Neuronal stem cell (in vitro differentiated cells): Measurements from ENCODE around the gene MYH14.

Experiments
- DNase-seq: peaks from one replicate; pipeline ENCODE4 v3.0.0-alpha.2; 2013; ENCODE audit warnings: low spot score
- H2AFZ ChIP-seq: one replicate; pipeline ENCODE4 v1.6.1; 2013; ENCODE audit warnings: mild to moderate bottlenecking, low read length, inconsistent platforms
- H2AK5ac ChIP-seq: 2 replicates; pipeline ENCODE4 v1.6.1; 2013; ENCODE audit warnings: low read depth, mild to moderate bottlenecking, inconsistent platforms, low read length, moderate library complexity, mixed read lengths
- H2BK120ac ChIP-seq: 2 replicates; pipeline ENCODE4 v1.6.1; 2013; ENCODE audit warnings: low read depth, mild to moderate bottlenecking, inconsistent platforms, low read length, moderate library complexity, mixed read lengths
- H2BK12ac ChIP-seq: one replicate; pipeline ENCODE4 v1.6.1; 2013; ENCODE audit warnings: low read length, inconsistent platforms
- H2BK15ac ChIP-seq: 2 replicates; pipeline ENCODE4 v1.6.1; 2013; ENCODE audit warnings: mild to moderate bottlenecking, low read length, inconsistent platforms, mixed read lengths
- H2BK5ac ChIP-seq: one replicate; pipeline ENCODE4 v1.6.1; 2013; ENCODE audit warnings: inconsistent platforms, mild to moderate bottlenecking, low read length, moderate library complexity
- H3K14ac ChIP-seq: one replicate; pipeline ENCODE4 v1.6.1; 2013; ENCODE audit warnings: low read length, inconsistent platforms
- H3K18ac ChIP-seq: 2 replicates; pipeline ENCODE4 v1.6.1; 2013; ENCODE audit warnings: low read length, inconsistent platforms
- H3K23ac ChIP-seq: 2 replicates; pipeline ENCODE4 v1.6.1; 2013; ENCODE audit warnings: low read depth, mild to moderate bottlenecking, mixed read lengths, low read length, inconsistent platforms; ENCODE audit not compliant: poor library complexity
- H3K27ac ChIP-seq: replicated peaks from 3 replicates; pipeline ENCODE4 v1.5.1; 2013; ENCODE audit warnings: low read length, inconsistent platforms
- H3K27me3 ChIP-seq, 3 experiments: 2 replicates each; pipeline ENCODE4 v1.6.1; 2013; ENCODE audit warnings: low read length in 3 of 3, mild to moderate bottlenecking in 2 of 3, inconsistent platforms in 1 of 3, low read depth in 1 of 3, mixed read lengths in 1 of 3, moderate library complexity in 1 of 3; ENCODE audit not compliant: control insufficient read depth in 3 of 3, insufficient read depth in 3 of 3
- H3K36me3 ChIP-seq, 2 donors: replicated peaks in 1 of 2; 2 replicates each; pipeline ENCODE4 v1.6.1; 2013; ENCODE audit warnings: low read length in 2 of 2; ENCODE audit not compliant: control insufficient read depth in 2 of 2, insufficient read depth in 2 of 2
- H3K4ac ChIP-seq: 2 replicates; pipeline ENCODE4 v1.6.1; 2013; ENCODE audit warnings: inconsistent platforms, mild to moderate bottlenecking, low read length, moderate library complexity
- H3K4me1 ChIP-seq, 2 donors: 1 replicate in 1 of 2; 2 replicates in 1 of 2; pipeline ENCODE4 v1.6.1; 2013; ENCODE audit warnings: low read length in 2 of 2, low read depth in 1 of 2; ENCODE audit not compliant: control insufficient read depth in 2 of 2, insufficient read depth in 1 of 2
- H3K4me2 ChIP-seq: one replicate; pipeline ENCODE4 v1.6.1; 2013; ENCODE audit warnings: mild to moderate bottlenecking, low read length, inconsistent platforms; ENCODE audit not compliant: insufficient read depth, poor library complexity, severe bottlenecking
- H3K4me3 ChIP-seq, 2 donors: 2 replicates each; pipeline ENCODE4 v1.5.1; 2013; ENCODE audit warnings: low read length in 2 of 2, mild to moderate bottlenecking in 2 of 2, inconsistent platforms in 1 of 2, moderate library complexity in 1 of 2
- H3K79me1 ChIP-seq: one replicate; pipeline ENCODE4 v1.6.1; 2013; ENCODE audit warnings: low read depth, mild to moderate bottlenecking, inconsistent platforms, low read length, moderate library complexity
- H3K9ac ChIP-seq: one replicate; pipeline ENCODE4 v1.6.1; 2013; ENCODE audit warnings: mild to moderate bottlenecking, low read depth, low read length, inconsistent platforms; ENCODE audit not compliant: poor library complexity
- H3K9me3 ChIP-seq, 2 donors: replicated peaks in 1 of 2; 2 replicates each; pipeline versions ENCODE3 to v1.6.1; 2013; ENCODE audit warnings: low read length in 2 of 2, mild to moderate bottlenecking in 2 of 2, inconsistent platforms in 1 of 2, low read depth in 1 of 2, mixed read lengths in 1 of 2, moderate library complexity in 1 of 2; ENCODE audit not compliant: control insufficient read depth in 2 of 2, insufficient read depth in 1 of 2
- H4K8ac ChIP-seq: one replicate; pipeline ENCODE4 v1.6.1; 2013; ENCODE audit warnings: low read depth, mild to moderate bottlenecking, inconsistent platforms, low read length, moderate library complexity
- H4K91ac ChIP-seq: one replicate; pipeline ENCODE4 v1.6.1; 2013; ENCODE audit warnings: low read length, low read depth, mild to moderate bottlenecking, inconsistent platforms; ENCODE audit not compliant: poor library complexity
- whole genome bisulfite sequencing, 2 donors: extraction: QIAGEN DNeasy Blood & Tissue Kit; methylation state at CpG; one replicate each; pipeline ENCODE4 v1.1.7; 2013; ENCODE audit warnings: missing lambda C conversion rate in 2 of 2, mixed read lengths in 1 of 2; ENCODE audit not compliant: insufficient read length in 2 of 2, insufficient replicate concordance in 1 of 2; ENCODE audit errors: extremely low coverage in 2 of 2; 5-methylcytosine and 5-hydroxymethylcytosine counted together

MYH14 gene

GRCh38 chr19:50325310-50326100 lies 122.1 kb downstream of the MYH14 start:
- WGBS, 2 donors, result no CpG with 5 or more reads among the region's 48 CpGs
- H3K9me3 ChIP-seq, result no peaks in the 10 kb centered on the region
- peaks cover 5 to 26% (median 24%) of the 10 kb centered on the region in 3 experiments for H3K27me3 ChIP-seq
- DNase-seq, result peak; percentile 95
- H3K23ac ChIP-seq, result peak overlapping the region; percentile 56
- H2BK5ac ChIP-seq, result no peak overlapping the region
- H3K18ac ChIP-seq, result peak overlapping the region; percentile 90
- H2AFZ ChIP-seq, result peak overlapping the region; percentile 94
- H4K8ac ChIP-seq, result no peak overlapping the region
- peak overlapping the region; percentile 75 for H3K14ac ChIP-seq
- peak overlapping the region; percentile 54 for H2BK15ac ChIP-seq
- peaks cover 5 to 8% of the 10 kb centered on the region in 2 donors for H3K4me1 ChIP-seq
- peaks cover 0 to 3% of the 10 kb centered on the region in 2 donors for H3K36me3 ChIP-seq
- H3K27ac ChIP-seq, result no peak overlapping the region
- no peak overlapping the region for H2BK120ac ChIP-seq
- no peak overlapping the region for H4K91ac ChIP-seq
- H3K4me2 ChIP-seq, result peak overlapping the region; percentile 64
- H2BK12ac ChIP-seq, result no peak overlapping the region
- H3K79me1 ChIP-seq, result peaks cover 3% of the 10 kb centered on the region
- H3K9ac ChIP-seq, result peak overlapping the region; percentile 38
- H3K4me3 ChIP-seq, result peak overlapping the region; percentile 25 to 67
- H3K4ac ChIP-seq, result peak overlapping the region; percentile 10
- H2AK5ac ChIP-seq, result peak overlapping the region; percentile 88

DNA sequence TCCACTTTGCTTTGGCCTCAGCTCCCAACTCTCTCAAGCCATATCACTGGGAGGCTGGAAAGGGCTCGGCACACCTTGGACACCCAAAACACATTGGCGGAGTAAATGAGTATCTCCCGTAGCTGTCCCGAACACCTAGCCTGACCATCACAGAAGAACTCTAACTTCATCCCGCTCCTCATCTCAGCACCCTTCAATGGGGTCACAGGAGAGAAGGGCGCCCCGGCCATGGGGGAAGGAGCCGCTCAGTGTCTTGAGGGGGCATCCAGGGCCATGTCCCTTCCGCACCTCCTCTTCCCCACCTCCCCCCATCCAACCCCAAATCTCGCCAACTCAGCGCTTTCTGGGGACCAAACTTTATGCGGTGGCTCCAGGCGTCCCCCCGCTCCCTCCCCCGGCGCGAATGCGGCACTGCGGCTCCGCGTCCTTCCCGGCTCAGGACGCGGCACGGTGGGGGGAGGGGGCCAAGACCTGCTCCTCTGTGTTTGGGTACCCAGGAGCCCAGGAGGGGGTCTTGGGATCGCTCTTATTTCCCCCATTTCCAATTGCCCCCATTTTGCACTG lies 122.8 kb downstream of the MYH14 start:
- H3K4me3 ChIP-seq, result peak overlapping the region in 1 of 2 donors; percentile 7
- H3K79me1 ChIP-seq, result peaks cover 3% of the 10 kb centered on the region
- H2BK12ac ChIP-seq, result no peak overlapping the region
- peak overlapping the region; percentile 47 for H2AK5ac ChIP-seq
- H3K4me1 ChIP-seq, result peaks cover 5 to 8% of the 10 kb centered on the region in 2 donors
- H2AFZ ChIP-seq, result peak overlapping the region; percentile 94
- H4K8ac ChIP-seq, result no peak overlapping the region
- H3K4ac ChIP-seq, result no peak overlapping the region
- no CpG with 5 or more reads among the region's 26 CpGs for WGBS, 2 donors
- no peaks in the 10 kb centered on the region for H3K9me3 ChIP-seq
- no peak for DNase-seq
- peak overlapping the region; percentile 60 for H3K4me2 ChIP-seq
- peak overlapping the region; percentile 56 for H3K23ac ChIP-seq
- peak overlapping the region; percentile 7 for H3K9ac ChIP-seq
- no peak overlapping the region for H4K91ac ChIP-seq
- H2BK120ac ChIP-seq, result no peak overlapping the region
- H2BK5ac ChIP-seq, result no peak overlapping the region
- peak overlapping the region; percentile 54 for H2BK15ac ChIP-seq
- H3K14ac ChIP-seq, result no peak overlapping the region
- peak overlapping the region; percentile 75 for H3K18ac ChIP-seq
- peaks cover 0 to 3% of the 10 kb centered on the region in 2 donors for H3K36me3 ChIP-seq
- no peak overlapping the region for H3K27ac ChIP-seq
- H3K27me3 ChIP-seq, result peaks cover 5 to 26% (median 24%) of the 10 kb centered on the region in 3 experiments

DNA sequence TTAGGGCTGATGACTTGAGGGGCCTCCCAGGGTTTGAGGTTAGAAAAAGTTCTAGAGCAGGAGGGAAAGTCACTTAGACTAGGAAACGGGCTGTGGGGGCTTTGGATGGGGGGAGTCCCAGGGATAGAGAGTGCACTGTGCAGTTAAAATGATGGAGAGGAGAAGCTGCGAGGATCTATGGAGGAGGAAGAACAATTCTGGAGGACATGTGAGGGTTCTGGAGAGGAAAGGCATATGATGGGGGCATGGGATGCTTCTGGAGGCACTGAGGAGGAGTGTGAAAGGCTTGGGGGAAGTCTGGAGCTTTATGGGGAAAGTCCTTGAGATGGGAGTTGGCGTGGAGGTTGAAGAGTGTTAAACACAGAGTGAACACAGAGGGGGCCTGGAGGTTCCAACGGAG lies 123.6 kb downstream of the MYH14 start:
- H3K14ac ChIP-seq, result no peak overlapping the region
- H4K8ac ChIP-seq, result no peak overlapping the region
- peaks cover 8% of the 10 kb centered on the region for H3K79me1 ChIP-seq
- H3K18ac ChIP-seq, result no peak overlapping the region
- peaks cover 0 to 3% of the 10 kb centered on the region in 2 donors for H3K36me3 ChIP-seq
- no peak overlapping the region for H2BK12ac ChIP-seq
- peaks cover 8 to 12% of the 10 kb centered on the region in 2 donors for H3K4me1 ChIP-seq
- H3K27me3 ChIP-seq, result peaks cover 5 to 26% (median 24%) of the 10 kb centered on the region in 3 experiments
- DNase-seq, result no peak
- H3K4me2 ChIP-seq, result no peak overlapping the region
- H2AK5ac ChIP-seq, result no peak overlapping the region
- H2AFZ ChIP-seq, result no peak overlapping the region
- H4K91ac ChIP-seq, result no peak overlapping the region
- H3K9ac ChIP-seq, result no peak overlapping the region
- H2BK5ac ChIP-seq, result no peak overlapping the region
- no peaks in the 10 kb centered on the region for H3K9me3 ChIP-seq
- no peak overlapping the region for H3K4me3 ChIP-seq
- no peak overlapping the region for H2BK120ac ChIP-seq
- no peak overlapping the region for H3K4ac ChIP-seq
- H2BK15ac ChIP-seq, result no peak overlapping the region
- no peak overlapping the region for H3K27ac ChIP-seq
- H3K23ac ChIP-seq, result no peak overlapping the region
- no CpG with 5 or more reads among the region's 4 CpGs for WGBS, 2 donors
